GM21367 (cell line): ENCODE results near the gene IL17B.
"Not testable (repeated sequence)": the region's sequence is repeated elsewhere in the genome, so short reads cannot be mapped to it uniquely, and the experiment has no call there.

Experiments used
- ATAC-seq: cut with Tn5 transposase; IDR thresholded peaks from one replicate; pipeline ENCODE4 v1.9.1; 2021; ENCODE audit not compliant: unreplicated experiment

IL17B gene

DNA sequence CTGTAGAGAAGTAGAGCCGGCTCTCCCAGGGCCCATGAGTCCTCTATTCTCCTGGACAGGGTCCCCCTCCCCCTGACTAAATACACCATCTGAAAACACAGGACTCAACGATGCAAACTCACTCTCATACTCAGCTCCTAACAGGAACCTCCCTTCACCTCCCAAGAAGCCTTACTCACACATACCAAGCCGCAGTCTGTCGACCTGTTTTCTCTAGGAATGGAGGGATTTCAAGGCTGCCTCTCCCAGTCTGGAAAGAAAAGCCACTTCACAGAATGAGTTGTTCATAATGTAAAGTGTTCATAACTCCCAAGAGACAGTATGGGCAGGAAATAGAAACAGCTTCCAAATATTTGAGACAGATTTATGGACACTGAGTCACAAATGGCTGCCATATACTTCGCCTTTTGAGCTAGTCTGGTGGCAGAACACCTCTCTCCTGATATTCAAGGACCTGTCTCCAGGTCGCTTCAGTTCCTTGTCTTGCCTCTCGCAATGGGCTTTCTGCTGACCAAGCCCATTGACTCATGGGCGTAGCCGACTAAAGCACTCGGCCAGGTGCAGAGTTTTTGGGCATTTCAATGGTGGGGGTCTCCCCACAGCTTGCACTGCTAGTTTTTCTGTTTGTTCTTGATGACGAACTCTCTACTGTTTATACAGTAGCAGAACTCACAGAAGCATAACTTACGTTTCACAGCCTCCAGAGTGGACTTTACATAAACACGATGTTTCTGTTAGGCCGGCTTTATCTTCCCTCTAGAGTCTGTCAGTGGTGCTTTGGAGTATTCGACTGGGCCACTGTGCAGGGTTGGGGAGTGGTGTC lies 25.0 kb upstream of the IL17B start:
- ATAC-seq = no peak

DNA sequence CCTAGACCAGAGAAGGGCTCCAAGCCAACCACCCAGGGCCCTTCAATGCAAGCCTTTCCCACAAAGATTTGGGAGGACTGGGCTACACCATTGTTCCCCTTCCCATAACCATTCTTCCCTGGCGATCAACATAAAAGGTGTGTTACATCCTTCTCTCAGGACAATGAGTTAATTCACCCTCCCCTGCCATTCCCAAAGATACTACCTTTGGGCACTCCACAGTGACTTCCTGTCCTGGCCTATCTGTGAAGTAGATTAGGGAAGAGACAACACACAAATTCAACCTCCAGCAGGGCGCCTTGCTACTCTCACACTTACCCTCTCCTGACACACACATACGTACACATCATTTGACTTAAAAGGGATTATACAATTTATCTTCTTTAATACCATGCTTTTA lies 23.2 kb upstream of the IL17B start:
- no peak for ATAC-seq

DNA sequence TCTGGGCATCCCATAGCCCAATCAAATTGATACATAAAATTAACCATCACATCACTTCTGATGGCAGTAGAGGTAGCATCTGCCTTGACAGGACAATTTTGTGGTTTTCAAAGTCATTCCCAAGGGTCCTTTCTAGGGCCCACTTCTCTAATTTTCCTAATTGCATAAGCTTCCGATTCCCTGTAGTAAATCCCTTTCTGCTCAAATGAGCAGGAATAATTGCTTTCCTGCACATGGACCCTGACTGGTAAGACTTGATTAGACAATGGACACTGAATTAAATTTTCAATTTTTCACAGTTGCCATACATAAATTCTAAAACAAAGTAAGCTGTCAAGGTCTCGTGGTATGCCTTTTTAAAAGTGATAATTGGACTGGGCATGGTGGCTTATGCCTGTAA lies 22.0 kb upstream of the IL17B start:
- no peak for ATAC-seq

DNA sequence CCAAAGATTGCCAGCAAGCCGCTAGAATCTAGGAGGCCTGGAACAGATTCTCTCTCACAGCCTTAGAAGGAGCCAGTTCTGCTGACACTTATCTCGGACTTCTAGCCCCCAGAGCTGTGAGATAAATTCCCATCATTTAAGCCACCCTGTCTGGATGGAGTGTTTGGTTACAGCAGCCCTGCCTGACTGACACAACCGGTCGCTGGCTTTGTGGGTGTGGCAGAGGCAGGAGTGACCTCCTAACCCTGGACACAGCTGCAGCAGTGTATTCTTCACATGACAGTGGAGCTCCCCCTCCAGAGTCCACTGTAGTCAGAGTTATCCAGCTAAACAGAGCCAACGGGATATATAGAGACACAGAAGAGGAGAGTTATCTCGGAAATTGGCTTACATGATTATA lies 21.2 kb upstream of the IL17B start:
- no peak for ATAC-seq

DNA sequence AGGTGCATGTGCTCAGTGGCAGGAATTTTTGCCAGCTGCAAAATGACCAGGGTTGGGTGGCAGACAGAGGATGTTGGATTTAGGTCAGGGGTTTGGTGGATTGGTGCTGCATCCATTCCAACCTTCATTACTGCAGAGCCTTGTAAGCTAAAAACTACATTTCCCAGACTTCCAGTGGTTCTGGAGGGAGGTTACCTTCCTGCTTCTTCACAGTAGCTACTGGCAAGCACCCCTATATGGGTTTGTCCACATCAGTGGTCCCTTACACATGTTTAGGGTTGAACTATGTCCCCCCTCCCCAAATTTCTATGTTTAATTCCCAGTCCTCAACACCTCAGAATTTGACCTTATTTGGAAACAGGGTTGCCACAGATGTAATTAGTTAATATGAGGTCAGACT lies 20.7 kb upstream of the IL17B start:
- no peak for ATAC-seq

DNA sequence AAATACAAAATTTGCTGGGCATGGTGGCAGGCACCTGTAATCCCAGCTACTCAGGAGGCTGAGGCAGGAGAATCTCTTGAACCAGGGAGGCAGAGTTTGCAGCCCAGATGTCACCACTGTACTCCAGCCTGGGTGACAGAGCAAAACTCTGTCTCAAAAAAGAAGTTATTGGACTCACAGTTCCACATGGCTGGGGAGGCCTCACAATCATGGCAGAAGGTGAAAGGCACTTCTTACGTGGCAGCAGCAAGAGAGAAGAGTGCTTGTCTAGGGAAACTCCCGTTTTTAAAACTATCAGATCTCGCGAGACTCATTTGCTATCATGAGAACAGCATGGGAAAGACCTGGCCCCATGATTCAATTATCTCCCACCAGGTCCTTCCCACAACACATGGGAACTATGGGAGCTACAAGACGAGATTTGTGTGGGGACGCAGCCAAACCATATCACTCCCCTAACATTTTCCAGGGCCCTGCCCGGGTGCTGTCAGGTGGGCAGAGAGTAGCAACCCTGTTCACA lies 19.7 kb upstream of the IL17B start:
- not testable (repeated sequence) for ATAC-seq

DNA sequence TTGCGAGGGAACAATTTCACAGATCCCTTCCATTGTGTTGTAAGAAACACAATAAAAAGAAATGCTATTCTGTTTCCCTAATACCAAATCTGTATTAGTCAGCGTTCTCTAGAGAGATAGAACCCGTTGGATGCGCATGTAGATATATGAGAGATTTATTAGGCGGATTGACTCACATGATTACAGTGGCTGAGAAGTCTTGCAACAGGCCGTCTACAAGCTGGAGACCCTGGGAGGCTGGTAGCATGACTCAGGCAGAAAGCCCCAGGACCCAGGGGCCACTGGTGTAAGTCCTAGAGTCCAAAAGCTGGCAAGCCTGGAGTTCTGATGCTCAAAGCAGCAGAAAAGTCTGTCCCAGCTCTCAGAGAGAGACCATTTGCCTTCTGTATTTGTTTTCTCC lies 18.4 kb upstream of the IL17B start:
- ATAC-seq = no peak

DNA sequence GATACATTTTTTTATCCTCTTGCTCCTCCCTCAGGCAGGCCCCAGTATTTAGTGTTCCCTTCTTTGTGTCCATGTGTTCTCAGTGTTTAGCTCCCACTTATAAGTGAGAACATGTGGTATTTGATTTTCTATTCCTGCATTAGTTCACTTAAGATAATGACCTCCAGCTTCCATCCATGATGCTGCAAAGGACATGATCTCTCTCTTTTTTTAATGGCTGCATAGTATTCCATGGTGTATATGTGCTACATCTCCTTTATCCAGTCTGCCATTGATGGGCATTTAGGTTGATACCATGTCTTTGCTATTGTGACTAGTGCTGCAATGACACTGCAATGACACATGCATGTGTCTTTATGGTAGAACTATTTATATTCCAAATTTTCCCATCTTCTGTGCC lies 15.9 kb upstream of the IL17B start:
- not testable (repeated sequence) for ATAC-seq

DNA sequence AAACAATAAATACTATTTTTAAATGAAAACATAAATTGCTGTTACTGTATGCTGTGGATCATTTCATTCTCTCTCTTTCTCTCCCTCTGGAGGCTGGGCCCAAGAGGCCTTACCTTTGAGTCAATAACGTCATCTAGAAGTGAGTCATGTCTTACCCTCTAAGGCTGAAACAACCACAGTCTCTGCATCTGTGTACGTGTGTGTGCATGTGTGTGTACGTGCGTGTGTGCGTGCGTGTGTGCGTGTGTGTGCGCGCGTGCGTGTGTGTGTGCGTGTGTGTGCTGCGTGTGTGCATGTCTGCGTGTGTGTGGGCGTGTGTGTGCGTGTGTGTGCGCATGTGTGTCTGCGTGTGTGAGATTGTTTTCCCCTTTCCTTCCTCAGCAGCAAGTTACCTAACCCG lies 13.6 kb upstream of the IL17B start:
- no peak for ATAC-seq

DNA sequence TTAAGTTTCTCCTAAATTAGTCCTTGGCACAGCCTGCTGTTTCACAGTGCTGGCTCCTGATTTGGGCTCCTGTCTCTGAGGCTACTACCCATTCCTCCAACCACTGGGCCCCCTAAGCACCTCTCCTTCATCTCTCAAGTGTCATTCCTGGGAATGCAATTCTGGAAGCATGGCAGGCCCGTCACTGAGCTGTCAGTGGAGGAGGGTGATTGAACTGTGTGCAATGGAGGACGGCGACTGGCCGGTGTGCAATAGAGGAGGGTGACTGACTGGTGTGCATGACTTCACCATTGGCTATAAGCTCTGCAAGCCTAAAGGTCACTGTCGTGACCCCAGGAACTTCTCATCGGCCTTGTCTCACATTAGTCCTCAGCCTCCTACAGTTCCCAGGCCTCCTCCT lies 12.4 kb upstream of the IL17B start:
- ATAC-seq = no peak

DNA sequence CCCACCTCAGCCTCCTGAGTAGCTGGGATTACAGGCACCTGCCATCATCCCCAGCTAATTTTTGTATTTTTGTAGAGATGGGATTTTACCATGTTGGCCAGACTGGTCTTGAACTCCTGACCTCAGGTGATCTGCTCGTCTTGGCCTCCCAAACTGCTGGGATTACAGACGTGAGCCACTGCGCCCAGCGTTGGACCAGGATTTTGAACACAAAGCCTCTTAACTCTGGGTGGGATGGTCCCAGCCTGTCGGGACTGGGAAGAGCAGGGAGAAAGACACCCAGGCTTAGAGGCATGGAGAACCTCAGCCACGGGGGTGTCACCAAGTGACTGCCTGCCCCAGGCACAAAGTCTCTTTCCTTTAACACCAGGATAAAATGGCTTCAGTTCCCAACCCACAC lies 12.0 kb upstream of the IL17B start:
- not testable (repeated sequence) for ATAC-seq

DNA sequence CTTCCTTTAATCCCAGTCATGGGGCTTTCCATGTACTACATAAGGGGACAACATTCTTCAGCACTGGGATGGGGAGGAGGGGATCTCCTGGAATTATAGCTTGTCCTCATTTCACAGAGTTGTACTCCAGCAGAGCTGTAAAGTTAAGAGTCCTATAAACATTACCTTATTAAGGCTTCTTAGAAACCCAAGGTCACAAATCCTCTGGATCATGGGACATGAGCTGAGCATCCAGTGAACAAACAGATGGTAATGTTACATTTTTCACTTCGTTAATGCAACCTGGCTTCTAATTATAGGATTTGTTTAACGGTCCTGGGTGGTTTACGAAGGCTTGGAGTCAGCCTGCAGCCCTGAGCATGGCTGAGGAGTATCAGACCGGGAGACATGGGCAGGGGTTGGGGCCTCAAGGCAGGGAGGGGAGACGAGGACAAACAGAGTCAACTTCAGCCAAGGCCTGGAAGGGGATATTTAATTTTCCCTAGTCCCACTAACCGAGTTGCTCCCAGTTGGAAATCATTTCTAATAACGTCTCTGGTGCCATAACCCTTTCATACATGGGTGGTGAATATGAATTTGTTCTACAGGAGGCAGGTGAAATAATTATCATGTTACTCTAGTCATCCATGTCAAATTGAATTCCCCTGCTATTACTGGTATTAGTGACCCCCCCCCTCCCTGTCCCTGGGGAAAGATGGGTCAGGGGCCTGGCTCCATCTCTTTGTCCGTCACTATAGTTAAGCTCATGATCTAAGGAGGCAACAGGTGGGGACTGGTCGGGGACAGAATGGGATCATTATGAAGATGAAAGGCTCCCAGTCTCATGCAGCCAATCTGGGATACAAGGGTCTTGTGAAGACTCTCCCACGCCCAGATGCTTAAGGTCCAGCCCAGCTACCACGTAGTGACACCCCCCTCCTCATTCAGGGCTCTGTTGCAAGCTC lies 10.7 kb upstream of the IL17B start:
- no peak for ATAC-seq

DNA sequence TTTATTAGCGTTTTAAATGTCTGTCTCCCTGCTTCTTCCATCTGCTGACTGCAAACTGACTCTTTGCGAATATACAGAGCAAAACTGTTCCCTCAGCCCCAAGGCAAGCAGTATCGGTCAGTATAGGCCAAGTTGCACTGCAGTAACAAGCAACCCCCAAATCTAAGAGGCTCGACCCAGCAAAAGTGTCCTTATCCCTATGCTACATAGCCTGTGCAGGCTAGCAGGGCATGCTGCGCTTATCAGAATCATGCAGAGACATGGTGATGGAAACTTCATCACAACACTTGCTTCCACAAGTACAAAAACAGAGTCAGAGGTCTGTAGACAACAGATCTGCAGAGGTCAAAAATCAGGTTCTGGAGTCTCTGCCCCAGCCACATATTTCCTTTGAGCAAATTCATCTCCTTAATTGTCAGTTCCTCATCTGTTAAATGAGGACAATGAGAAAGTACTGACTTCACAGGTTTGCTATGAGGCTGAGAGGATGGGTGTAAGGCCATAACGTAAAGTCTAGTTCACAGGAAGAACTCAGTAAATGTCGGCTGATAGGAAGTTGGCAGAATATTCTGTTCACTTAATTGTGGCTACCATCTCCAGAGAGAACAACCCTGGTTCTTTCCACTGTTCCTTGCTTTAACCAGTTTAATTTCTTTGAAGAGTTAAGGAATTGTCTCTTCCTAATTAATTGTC lies 9.6 kb upstream of the IL17B start:
- ATAC-seq = no peak

DNA sequence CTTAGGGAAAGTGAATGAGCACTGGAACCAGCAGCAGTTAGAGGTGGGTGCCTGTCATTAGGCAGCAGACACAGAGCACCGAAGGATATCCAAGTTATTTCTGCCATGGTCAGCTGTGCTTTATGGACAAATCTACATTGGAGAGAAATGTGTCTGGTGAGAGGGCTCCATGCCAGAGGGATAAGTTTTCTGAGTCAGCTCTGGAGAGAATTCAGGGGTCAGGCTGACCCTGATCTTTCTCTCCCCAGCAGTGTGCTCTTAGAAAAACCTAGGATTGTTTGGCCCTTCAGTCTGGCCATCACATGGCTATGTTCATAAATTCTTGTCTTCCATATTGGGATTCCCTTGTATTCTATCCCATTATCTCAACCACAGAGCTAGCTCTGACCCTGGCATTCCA lies 8.9 kb upstream of the IL17B start:
- ATAC-seq = no peak

DNA sequence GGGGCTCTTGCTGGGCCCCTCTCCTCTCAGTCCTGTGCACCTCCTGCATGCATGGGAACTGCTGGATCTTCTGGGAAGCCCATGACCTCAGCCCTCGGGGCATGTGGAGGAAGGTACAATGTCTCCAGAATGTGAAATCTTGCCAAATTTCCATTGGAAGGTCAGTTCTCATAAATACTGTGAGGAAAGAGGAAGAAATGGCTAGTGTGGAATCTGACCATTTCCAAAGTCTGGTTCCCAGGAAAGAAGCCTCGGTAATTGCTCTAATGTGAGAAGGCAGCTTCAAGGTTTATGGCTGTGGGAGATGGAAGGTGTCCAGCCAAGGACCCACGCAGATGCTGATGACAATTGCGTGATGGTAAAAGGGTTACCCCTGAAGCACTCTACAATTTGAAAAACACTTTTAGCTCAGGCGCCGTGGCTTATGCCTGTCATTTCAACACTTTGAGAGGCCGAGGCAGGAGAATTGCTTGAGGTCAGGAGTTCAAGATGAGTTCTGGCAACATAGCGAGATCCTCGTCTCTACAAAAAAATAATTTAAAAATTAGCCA lies 8.1 kb upstream of the IL17B start:
- no peak for ATAC-seq

DNA sequence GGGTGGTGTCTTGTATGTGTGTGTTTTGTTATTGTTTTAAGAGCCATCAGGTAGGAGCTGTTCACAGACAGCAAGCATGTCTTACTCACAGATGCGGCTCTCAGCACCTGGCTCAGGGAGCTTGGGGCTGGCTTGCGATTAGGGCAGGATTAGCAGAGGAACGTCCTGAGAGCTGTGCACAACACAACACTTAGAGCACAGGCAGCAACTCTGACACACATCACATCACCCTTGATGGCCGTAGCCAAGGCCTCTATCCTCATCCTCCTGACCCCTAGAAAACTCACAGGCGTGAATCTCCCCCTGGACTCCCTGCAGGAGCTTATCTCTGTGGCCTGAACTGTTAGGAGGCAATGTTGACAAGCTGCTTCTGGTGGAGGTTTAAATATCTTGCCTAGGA lies 7.1 kb upstream of the IL17B start:
- ATAC-seq = no peak

DNA sequence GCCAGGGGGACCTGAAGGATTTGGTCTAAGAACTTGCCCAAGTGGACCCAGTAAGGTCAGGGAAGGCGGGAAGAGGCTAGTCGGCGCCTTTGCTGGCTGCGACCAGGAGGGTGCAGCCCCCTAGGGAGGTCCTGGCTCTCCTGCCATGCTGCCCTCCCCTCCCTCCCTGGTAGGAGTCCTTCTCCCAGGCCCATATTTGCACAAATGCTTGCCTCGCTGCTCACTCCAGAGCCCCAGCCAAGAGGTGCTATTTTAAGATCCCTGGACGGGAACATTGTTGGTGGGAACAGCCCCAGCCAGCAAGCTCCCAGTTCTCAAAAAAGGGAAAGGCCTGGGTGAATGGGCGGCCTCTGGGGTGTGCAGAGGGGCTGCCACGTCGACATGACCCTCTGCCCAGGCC lies 4.3 kb upstream of the IL17B start:
- no peak for ATAC-seq

DNA sequence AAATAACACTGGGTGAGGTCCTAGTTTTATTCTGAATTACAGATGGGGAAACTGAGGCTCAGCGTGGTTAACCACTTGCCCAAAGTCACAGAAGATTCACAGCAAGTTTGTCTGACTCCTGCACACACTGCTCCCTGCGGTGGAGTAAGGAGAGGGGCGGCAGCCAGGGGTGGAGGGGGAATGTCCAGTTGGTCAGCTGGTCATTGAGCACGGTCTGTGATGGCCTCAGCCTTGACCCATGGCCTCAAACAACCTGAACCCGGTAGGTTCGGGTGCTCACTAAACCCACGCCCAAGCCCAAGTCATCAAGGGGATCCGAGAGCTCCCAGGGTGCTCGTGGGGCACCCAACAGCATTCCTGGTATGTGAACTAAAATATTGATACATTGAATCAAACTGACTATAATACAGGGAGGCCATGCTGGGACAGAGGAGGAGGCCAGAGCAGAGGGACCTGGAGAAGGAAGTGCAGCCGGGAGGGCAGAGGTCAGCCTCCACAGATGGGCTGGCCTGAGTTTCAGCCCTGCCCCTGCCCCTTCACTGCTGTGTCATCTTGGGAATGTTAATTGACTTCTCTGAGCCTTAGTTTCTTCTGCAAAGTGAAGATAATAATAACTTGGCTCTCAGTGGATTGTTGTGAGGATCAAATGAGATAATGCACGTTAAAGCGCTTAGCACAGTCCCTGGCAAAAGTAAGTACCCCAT lies 3.6 kb upstream of the IL17B start:
- ATAC-seq = no peak

DNA sequence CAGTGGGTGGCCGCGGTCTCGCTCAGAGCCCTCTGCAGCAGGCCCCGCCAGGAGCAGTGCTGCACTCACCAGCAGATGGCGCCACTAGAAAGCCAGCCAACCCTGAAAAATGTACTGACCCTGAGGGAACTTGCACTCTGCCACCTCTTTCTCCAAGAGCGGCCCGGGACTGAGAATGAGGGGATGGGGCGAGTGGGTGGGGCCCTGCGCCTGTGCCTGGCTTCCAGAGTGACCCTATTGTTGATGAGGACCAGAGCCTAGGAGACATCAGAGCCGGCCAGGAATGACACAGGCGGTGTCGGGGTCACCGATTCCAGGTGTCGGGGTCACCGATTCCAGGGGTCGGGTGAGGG lies 2.9 kb upstream of the IL17B start:
- ATAC-seq = peak; percentile 68

DNA sequence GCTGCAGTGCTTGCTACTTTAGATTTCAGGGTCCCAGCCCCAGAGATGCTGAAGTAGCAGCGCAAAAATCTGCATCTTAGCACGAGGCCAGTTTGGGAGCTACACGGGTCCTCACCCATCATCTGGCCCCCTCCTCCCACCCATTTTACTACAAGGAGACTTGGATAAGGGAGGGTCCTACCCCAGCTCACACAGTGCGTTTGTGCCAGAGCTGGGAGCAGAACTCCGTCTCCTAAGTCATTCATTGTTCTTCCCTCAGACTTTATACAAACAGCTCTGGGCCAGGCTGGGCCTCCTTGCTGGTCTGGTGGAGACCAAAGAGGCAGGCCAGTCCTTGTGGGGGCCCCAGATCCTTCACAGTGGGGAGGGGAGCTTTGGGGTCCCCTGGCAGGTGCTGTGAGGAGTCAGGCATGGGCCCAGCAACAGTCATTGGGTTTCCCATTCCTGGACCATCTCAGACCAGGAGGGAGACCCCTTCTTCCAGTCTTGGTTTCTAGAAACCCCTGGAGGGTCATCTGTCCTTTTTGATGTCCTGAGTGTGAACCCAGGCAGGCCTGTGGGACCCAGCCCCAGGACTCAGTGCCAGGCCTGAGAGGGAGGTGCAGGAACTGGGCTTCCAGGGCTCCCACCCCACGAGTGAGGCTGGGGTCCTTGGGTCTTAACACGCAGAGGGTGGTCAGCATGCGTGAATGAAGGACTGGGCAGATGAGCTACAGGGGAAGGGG lies 2.3 kb upstream of the IL17B start:
- no peak for ATAC-seq
